Measurements from ENCODE around the gene FAM107A. TPM values are rescaled to one million over a fixed set of nuclear protein-coding genes. Genes with fewer than 3 reads are reported as not detected.

The FAM107A gene
- polyA plus RNA-seq, 1 donor from 2014 or later: 0.16 TPM

DNA sequence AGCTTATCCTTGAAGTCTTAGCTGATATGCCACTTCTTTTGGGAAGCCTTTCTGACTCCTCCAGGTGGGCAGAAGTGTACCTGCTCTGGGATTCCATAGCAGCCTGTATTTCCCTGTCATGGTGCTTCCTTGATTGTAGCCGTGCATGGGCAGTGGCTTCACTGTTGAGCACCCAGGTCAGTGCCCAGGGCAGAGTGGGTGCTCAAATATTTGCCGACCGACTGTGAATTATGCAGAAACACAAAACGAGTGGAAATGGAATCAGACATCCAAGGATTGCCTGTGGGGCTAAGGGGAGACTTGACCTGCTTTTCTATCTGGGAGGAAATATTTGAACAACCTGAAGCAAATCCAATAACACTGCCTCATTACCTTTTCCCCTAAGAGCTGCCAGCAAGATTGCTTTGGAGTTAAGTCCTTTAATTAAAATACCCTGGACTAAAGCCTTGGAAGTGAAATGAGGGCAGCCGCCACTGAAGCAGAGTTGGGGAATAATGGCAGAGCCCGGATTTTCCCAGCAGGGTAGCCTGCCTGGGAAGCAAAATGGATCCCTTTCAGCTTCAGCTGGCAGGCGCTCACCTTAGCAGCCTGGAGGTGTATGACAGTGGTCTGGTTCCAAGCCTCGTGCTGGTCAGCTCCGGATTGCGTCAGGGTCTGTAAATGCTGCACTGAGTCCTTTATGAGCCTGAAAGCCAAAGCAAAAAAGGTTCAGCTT is 55.1 kb downstream of the FAM107A start:
- H4K20me1 ChIP-seq (ENCODE audit: insufficient read depth): no peaks in the 10 kb centered on the region
- no peaks in the 10 kb centered on the region for H3K9me2 ChIP-seq (ENCODE audit: insufficient read depth, low read length)
- H3F3A ChIP-seq (ENCODE audit: insufficient read depth, low read length, poor library complexity, severe bottlenecking): no peaks in the 10 kb centered on the region
- H3K36me3 ChIP-seq (ENCODE audit: insufficient read depth, low read length): no peaks in the 10 kb centered on the region
- peak overlapping the region; percentile 1 for H3K9ac ChIP-seq (ENCODE audit: low read length)
- H2AFZ ChIP-seq (ENCODE audit: low read depth, low read length): no peak overlapping the region
- H3K27ac ChIP-seq (ENCODE audit: low read length): peak overlapping the region; percentile 51
- TF ChIP-seq POLR2AphosphoS5 (IDR thresholded peaks at IDR 0.05) (peak; percentile 23), RAD21 (conservative IDR thresholded peaks at IDR 0.05) (no peak)
- H3K79me2 ChIP-seq (replicated peaks; ENCODE audit: insufficient read depth, low read length): no peaks in the 10 kb centered on the region
- no peak overlapping the region for H3K4me3 ChIP-seq (ENCODE audit: low read length)
- H3K9me3 ChIP-seq (ENCODE audit: low read length): no peaks in the 10 kb centered on the region
- H3K4me2 ChIP-seq (ENCODE audit: low read length): no peak overlapping the region
- no peaks in the 10 kb centered on the region for H3K27me3 ChIP-seq (ENCODE audit: insufficient read depth, low read depth, low read length)

DNA sequence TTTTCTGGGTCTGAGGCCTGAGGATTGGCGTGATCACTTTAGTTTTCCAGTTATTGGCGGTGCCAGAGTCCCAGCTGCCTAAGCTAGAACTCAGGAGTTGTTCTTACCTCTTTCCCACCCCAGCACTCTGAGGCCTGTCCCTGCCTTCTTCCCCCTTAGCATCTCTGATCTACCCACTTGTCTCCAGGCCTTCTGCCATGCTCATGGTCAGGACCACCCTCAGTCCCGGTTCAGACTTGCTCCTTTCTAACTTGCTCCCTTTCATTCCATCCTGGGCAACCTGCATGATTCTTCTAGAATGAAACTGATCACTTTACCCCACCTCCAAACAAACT is 55.9 kb downstream of the FAM107A start:
- no peaks in the 10 kb centered on the region for H3K79me2 ChIP-seq (replicated peaks; ENCODE audit: insufficient read depth, low read length)
- no peaks in the 10 kb centered on the region for H3K9me2 ChIP-seq (ENCODE audit: insufficient read depth, low read length)
- no peak overlapping the region for H3K9ac ChIP-seq (ENCODE audit: low read length)
- H3K4me2 ChIP-seq (ENCODE audit: low read length): no peak overlapping the region
- H2AFZ ChIP-seq (ENCODE audit: low read depth, low read length): no peak overlapping the region
- no peaks in the 10 kb centered on the region for H3K36me3 ChIP-seq (ENCODE audit: insufficient read depth, low read length)
- no peaks in the 10 kb centered on the region for H3F3A ChIP-seq (ENCODE audit: insufficient read depth, low read length, poor library complexity, severe bottlenecking)
- no peaks in the 10 kb centered on the region for H3K27me3 ChIP-seq (ENCODE audit: insufficient read depth, low read depth, low read length)
- no peaks in the 10 kb centered on the region for H3K9me3 ChIP-seq (ENCODE audit: low read length)
- no peak overlapping the region for H3K27ac ChIP-seq (ENCODE audit: low read length)
- H3K4me3 ChIP-seq (ENCODE audit: low read length): no peak overlapping the region
- TF ChIP-seq REST (IDR thresholded peaks at IDR 0.05; ENCODE audit: borderline replicate concordance) (no peak), CTCF (IDR thresholded peaks at IDR 0.05; ENCODE audit: poor library complexity, severe bottlenecking) (no peak), RAD21 (conservative IDR thresholded peaks at IDR 0.05) (no peak), SMC3 (conservative IDR thresholded peaks at IDR 0.05; ENCODE audit: poor library complexity) (no peak), POLR2AphosphoS5 (IDR thresholded peaks at IDR 0.05) (no peak), MXI1 (conservative IDR thresholded peaks at IDR 0.05; ENCODE audit: poor library complexity, severe bottlenecking) (no peak), EZH2 (IDR thresholded peaks at IDR 0.05; ENCODE audit: borderline replicate concordance, insufficient read depth, low read length, poor library complexity, severe bottlenecking) (no peak), TAF1 (IDR thresholded peaks at IDR 0.05; ENCODE audit: low read depth) (no peak), EP300 (conservative IDR thresholded peaks at IDR 0.05; ENCODE audit: poor library complexity, severe bottlenecking) (no peak)
- H4K20me1 ChIP-seq (ENCODE audit: insufficient read depth): no peaks in the 10 kb centered on the region

Measured in neural cell (in vitro differentiated cells).